Transverse colon (tissue), 3 donors: Measurements from ENCODE around the gene ALPK3.

Source experiments
- POLR2A ChIP-seq: fragments of 450-650 bp; IDR thresholded peaks from one replicate; pipeline ENCODE4 v1.6.1; 2016; ENCODE audit warnings: antibody characterized with exemption, mild to moderate bottlenecking, moderate library complexity
- TF ChIP-seq, protein P1 (sequence below), 5 experiments: fragments of 200-600 bp in 3 of 5; fragments of 450-650 bp in 2 of 5; sonication (generic) in 3 of 5; IDR thresholded peaks; 1 replicate in 2 of 5; 2 replicates in 3 of 5; pipeline ENCODE4 v1.5.1; 2016 to 2017; ENCODE audit warnings: antibody characterized with exemption in 5 of 5, inconsistent platforms in 3 of 5, mild to moderate bottlenecking in 2 of 5, moderate library complexity in 1 of 5

DNA sequence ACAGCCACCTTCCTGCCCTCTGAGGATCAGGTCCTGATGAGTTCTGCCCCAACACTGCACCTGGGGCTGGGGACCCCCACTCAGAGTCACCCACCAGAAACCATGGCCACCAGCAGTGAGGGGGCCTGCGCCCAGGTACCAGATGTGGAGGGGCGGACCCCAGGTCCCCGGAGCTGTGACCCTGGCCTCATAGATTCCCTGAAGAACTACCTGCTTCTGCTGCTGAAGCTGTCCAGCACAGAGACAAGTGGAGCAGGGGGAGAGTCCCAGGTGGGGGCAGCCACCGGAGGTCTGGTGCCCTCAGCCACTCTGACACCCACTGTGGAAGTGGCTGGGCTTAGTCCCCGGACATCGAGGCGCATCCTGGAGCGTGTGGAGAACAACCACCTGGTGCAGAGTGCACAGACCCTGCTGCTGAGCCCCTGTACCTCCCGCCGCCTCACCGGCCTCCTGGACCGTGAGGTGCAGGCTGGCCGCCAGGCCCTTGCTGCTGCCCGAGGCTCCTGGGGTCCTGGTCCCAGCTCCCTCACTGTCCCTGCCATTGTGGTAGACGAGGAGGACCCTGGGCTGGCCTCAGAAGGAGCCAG, 40.4 kb downstream of the ALPK3 start:
- TF ChIP-seq, protein P1, sequence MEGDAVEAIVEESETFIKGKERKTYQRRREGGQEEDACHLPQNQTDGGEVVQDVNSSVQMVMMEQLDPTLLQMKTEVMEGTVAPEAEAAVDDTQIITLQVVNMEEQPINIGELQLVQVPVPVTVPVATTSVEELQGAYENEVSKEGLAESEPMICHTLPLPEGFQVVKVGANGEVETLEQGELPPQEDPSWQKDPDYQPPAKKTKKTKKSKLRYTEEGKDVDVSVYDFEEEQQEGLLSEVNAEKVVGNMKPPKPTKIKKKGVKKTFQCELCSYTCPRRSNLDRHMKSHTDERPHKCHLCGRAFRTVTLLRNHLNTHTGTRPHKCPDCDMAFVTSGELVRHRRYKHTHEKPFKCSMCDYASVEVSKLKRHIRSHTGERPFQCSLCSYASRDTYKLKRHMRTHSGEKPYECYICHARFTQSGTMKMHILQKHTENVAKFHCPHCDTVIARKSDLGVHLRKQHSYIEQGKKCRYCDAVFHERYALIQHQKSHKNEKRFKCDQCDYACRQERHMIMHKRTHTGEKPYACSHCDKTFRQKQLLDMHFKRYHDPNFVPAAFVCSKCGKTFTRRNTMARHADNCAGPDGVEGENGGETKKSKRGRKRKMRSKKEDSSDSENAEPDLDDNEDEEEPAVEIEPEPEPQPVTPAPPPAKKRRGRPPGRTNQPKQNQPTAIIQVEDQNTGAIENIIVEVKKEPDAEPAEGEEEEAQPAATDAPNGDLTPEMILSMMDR (IDR thresholded peaks at IDR 0.05) = no peak
- no peak for TF ChIP-seq POLR2A
